Amniotic stem cell (primary cell): ENCODE measurements around the gene PPIL6.
A peak's percentile ranks its signal among the peaks of the same experiment; 100 is the strongest.
"Not testable (repeated sequence)": the region's sequence is repeated elsewhere in the genome, so short reads cannot be mapped to it uniquely, and the experiment has no call there.

Experiments used
- DNase-seq: peaks from one replicate; lab custom pipeline; 2025; lab: John Stamatoyannopoulos, UW

The PPIL6 gene

GRCh38 chr6:109393886-109394281 is 46.5 kb downstream of the PPIL6 start:
- DNase-seq = no peak

- DNase-seq = no peak
Measured at GRCh38 chr6:109393157-109393885, 47.1 kb downstream of the PPIL6 start.

- no peak for DNase-seq
Measured at GRCh38 chr6:109389650-109390274, 50.7 kb downstream of the PPIL6 start.

GRCh38 chr6:109388265-109388664 is 52.2 kb downstream of the PPIL6 start:
- DNase-seq = no peak

- no peak for DNase-seq
Measured at GRCh38 chr6:109383438-109383940, 56.9 kb downstream of the PPIL6 start.

GRCh38 chr6:109382576-109383437 is 57.6 kb downstream of the PPIL6 start:
- DNase-seq = peak; percentile 82

- peak; percentile 86 for DNase-seq
Measured at GRCh38 chr6:109381747-109382575, 58.5 kb downstream of the PPIL6 start, which contains the start of gene CD164. TSS of gene CD164 (minus strand) at chr6:109382467. CDS start at chr6:109382378, 89 bp downstream.

- DNase-seq = no peak
Measured at GRCh38 chr6:109381061-109381746, 59.2 kb downstream of the PPIL6 start.

GRCh38 chr6:109379711-109380110 is 60.7 kb downstream of the PPIL6 start:
- no peak for DNase-seq

GRCh38 chr6:109377717-109378116 is 62.7 kb downstream of the PPIL6 start:
- DNase-seq = no peak

GRCh38 chr6:109374326-109374892 is 66.0 kb downstream of the PPIL6 start:
- no peak for DNase-seq

- DNase-seq = no peak
Measured at GRCh38 chr6:109373762-109374161, 66.7 kb downstream of the PPIL6 start.

- DNase-seq = no peak
Measured at GRCh38 chr6:109373331-109373730, 67.1 kb downstream of the PPIL6 start.

GRCh38 chr6:109372130-109372529 is 68.3 kb downstream of the PPIL6 start:
- DNase-seq = no peak

GRCh38 chr6:109370792-109371191 is 69.6 kb downstream of the PPIL6 start:
- DNase-seq = no peak

GRCh38 chr6:109370336-109370735 is 70.1 kb downstream of the PPIL6 start:
- DNase-seq = no peak

- DNase-seq = no peak
Measured at GRCh38 chr6:109369728-109370127, 70.7 kb downstream of the PPIL6 start.

- DNase-seq = not testable (repeated sequence)
Measured at GRCh38 chr6:109364382-109365078, 75.9 kb downstream of the PPIL6 start.

GRCh38 chr6:109363753-109364152 is 76.7 kb downstream of the PPIL6 start:
- DNase-seq = no peak
